Measurements from ENCODE around the gene HS3ST2. TPM values are rescaled to one million over a fixed set of nuclear protein-coding genes. Genes with fewer than 3 reads are reported as not detected.

Gene HS3ST2
- total and polyA plus RNA-seq, 2 of the 8 experiments (the other 6 are each of a cell fraction or from before 2014, with no cell fraction given) = 1.7 to 3.7 TPM

DNA sequence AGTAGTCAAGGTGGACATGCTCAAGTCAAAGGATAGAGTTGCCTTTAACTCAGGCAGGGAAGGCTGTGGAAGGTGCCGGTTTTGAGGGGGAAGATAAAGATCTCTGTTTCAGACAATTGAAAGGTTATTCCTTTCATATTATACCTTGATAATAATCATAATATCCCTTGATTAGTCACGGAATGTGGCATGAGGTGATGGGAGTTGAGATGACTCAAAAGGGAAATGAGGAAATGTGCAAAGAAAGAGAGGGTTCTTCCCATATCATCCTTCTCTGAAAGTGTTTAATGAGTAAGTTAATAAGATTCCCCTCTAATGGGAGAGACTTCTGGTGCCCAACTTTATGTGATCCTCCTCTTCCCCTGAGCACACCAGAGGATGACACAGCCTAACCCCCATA lies 43.1 kb upstream of the HS3ST2 start:
- no peak overlapping the region for H2BK15ac ChIP-seq (ENCODE audit: low read length)
- no peak overlapping the region for H3K23ac ChIP-seq (ENCODE audit: insufficient read length)
- H3K27ac ChIP-seq (ENCODE audit: low read depth, low read length) = no peak overlapping the region
- no peak overlapping the region for H2BK120ac ChIP-seq (replicated peaks; ENCODE audit: low read depth, low read length)
- H2AK5ac ChIP-seq (ENCODE audit: low read depth, low read length) = no peak overlapping the region
- H3K79me2 ChIP-seq (ENCODE audit: control insufficient read depth in 1 of 2, insufficient read depth in 2 of 2, low read length in 2 of 2) = no peaks in the 10 kb centered on the region
- no peak overlapping the region for H3K18ac ChIP-seq (ENCODE audit: extremely low read depth, low read length)
- CTCF ChIA-PET (ENCODE audit: partially characterized antibody) = no interaction called here
- no peak overlapping the region for H2AFZ ChIP-seq (ENCODE audit: low read length)
- no peak overlapping the region for H4K8ac ChIP-seq (ENCODE audit: extremely low read depth, insufficient read depth, low read length)
- no peaks in the 10 kb centered on the region for H3K79me1 ChIP-seq (ENCODE audit: low read depth, low read length)
- no peaks in the 10 kb centered on the region for H4K20me1 ChIP-seq (replicated peaks in 1 of 2; ENCODE audit: control insufficient read depth in 1 of 2, insufficient read depth in 2 of 2, low read length in 2 of 2)
- H2BK5ac ChIP-seq (ENCODE audit: low read depth, low read length) = no peak overlapping the region
- FAIRE-seq (no peak), DNase-seq (ENCODE audit: low read depth in 1 of 2, low spot score in 2 of 2) (no peak)
- H3K23me2 ChIP-seq (ENCODE audit: low read depth, low read length) = no peaks in the 10 kb centered on the region
- WGBS, 2 experiments (ENCODE audit: extremely low coverage in 1 of 2, insufficient coverage in 1 of 2, insufficient read length in 1 of 2, insufficient replicate concordance in 2 of 2, low coverage in 1 of 2, low lambda C conversion rate in 2 of 2, missing lambda C conversion rate in 1 of 2) = 90% methylated on average over 2 of the region's 2 CpGs; no CpG with 5 or more reads in 1 of the 2 experiments
- H3K9ac ChIP-seq (replicated peaks in 1 of 4; ENCODE audit: extremely low read depth in 1 of 4, low read depth in 3 of 4, low read length in 3 of 4) = no peak overlapping the region
- peaks cover 0 to 2% (median under 1%) of the 10 kb centered on the region in 4 experiments; a peak in 1 of 7 replicates for H3K4me1 ChIP-seq (replicated peaks in 1 of 4; ENCODE audit: control insufficient read depth in 3 of 4, insufficient read depth in 4 of 4, low read length in 3 of 4)
- H2BK20ac ChIP-seq (ENCODE audit: low read length) = no peak overlapping the region
- H4K91ac ChIP-seq (replicated peaks; ENCODE audit: insufficient read length, low read length) = no peak overlapping the region
- H3K56ac ChIP-seq (replicated peaks; ENCODE audit: insufficient read length, low read depth, low read length) = no peak overlapping the region
- no peak for TF ChIP-seq RNF2 (IDR thresholded peaks at IDR 0.05; ENCODE audit: borderline replicate concordance, low read depth, low read length, missing control alignments, poor library complexity, severe bottlenecking)
- no peaks in the 10 kb centered on the region for H3K9me3 ChIP-seq (ENCODE audit: insufficient read depth in 2 of 2, low read depth in 1 of 2, low read length in 1 of 2)
- H3K27me3 ChIP-seq (replicated peaks in 1 of 4; ENCODE audit: control insufficient read depth in 3 of 4, extremely low read depth in 1 of 4, insufficient read depth in 3 of 4, low read length in 3 of 4) = no peaks in the 10 kb centered on the region; a peak in 1 of 7 replicates
- H2BK12ac ChIP-seq (ENCODE audit: low read depth, low read length) = no peak overlapping the region
- no peak overlapping the region for H3K4me2 ChIP-seq (ENCODE audit: insufficient read depth in 1 of 2, low read depth in 2 of 2, low read length in 2 of 2)
- H3K14ac ChIP-seq (ENCODE audit: insufficient read length) = no peak overlapping the region
- H3K36me3 ChIP-seq (ENCODE audit: control insufficient read depth in 2 of 4, insufficient read depth in 4 of 4, low read length in 3 of 4) = no peaks in the 10 kb centered on the region
- H3K4me3 ChIP-seq (ENCODE audit: extremely low read depth in 1 of 4, insufficient read depth in 2 of 4, low read depth in 3 of 4, low read length in 4 of 4) = no peak overlapping the region
- H4K5ac ChIP-seq (ENCODE audit: insufficient read length, low read depth, low read length) = no peak overlapping the region
- POLR2A ChIA-PET (ENCODE audit: partially characterized antibody) = no interaction called here
- H3K4ac ChIP-seq (replicated peaks; ENCODE audit: insufficient read length, low read depth, low read length) = no peak overlapping the region
